Fibroblast of the aortic adventitia (primary cell): ENCODE data around the gene APBB1. TPM values are rescaled to one million over a fixed set of nuclear protein-coding genes. Genes with fewer than 3 reads are reported as not detected.

ENCODE experiments used
- DNase-seq: peaks from one replicate; pipeline ENCODE4 v3.0.0-alpha.2; 2010; ENCODE audit warnings: low read depth
- H3K4me3 ChIP-seq: 2 replicates; pipeline ENCODE4 v1.5.1; 2011; ENCODE audit warnings: low read depth, mild to moderate bottlenecking, control low read depth, low read length, moderate library complexity
- CTCF ChIP-seq: IDR thresholded peaks from 2 replicates; pipeline ENCODE4 v1.5.1; 2011; ENCODE audit warnings: mild to moderate bottlenecking, low read length, control low read depth, inconsistent platforms; ENCODE audit not compliant: insufficient read depth
- total RNA-seq: library from RNA; depleted of rRNA; stranded (reverse); fragments of >200 nt; gene quantifications from 2 replicates; pipeline ENCODE4 v1.2.3, GENCODE V29; 2012; ENCODE audit warnings: low replicate concordance

APBB1 gene
- total RNA-seq, 1 donor: 41.8 TPM

- no peak for TF ChIP-seq CTCF
- DNase-seq: no peak
- no peak overlapping the region for H3K4me3 ChIP-seq
Observed at GRCh38 chr11:6411594-6412031, 7.3 kb downstream of the APBB1 start.

DNA sequence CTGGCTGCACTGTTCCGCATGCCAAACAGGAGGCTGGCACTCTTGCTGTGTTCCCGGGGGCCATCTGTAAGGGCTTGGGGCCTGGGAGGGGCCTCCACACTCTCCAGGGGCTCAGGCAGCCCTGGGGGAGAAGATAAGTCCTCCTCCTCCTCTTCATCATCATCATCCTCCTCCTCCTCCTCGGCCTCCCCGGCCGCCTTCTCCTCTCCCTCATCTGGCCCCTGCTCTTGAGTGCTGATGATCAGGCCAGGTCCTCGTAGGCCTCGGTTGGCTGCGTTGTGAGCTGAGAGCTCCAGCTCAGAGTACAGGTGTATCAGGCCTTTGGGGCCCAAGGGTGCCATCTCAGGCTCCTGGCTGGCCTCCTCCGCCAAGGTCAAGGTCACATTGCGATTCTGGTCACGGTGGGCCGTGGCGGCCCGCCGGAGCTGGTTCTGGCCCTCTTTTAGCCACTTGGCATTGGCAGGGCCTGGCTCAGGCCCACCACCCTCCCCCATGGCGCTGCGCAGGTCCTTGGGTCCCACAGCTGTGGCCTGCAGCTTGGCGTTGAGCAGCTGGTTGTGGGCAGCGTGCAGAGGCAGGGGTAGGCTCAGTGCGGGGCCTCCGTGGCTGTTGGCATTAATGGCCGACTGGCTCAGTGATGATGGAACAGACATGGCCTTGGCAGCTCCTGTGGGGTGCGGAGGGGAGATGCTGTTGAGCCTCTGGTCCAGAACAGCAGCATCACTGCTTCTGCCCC is 8.0 kb downstream of the APBB1 start:
- H3K4me3 ChIP-seq: no peak overlapping the region
- no peak for DNase-seq
- no peak for TF ChIP-seq CTCF

DNA sequence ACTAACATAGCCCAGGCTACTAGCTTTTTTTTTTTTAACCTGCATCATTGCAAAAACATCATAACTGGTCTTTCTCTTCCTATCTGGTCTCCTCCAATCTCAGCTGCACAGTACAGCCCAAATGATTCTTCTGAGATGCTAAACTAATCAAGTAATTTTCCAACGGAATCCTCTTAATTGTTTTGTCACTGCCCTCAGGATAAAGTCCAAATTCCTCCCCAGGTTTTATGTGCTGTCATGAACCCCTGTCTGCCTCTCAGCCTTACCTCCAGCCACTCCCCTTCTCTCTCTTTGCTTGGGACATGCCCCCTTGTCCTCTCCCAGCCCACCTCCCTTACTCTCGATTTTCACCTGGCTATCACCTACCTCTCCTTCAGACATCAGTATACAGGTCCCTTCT is 12.5 kb downstream of the APBB1 start:
- H3K4me3 ChIP-seq: no peak overlapping the region
- TF ChIP-seq CTCF: no peak
- DNase-seq: no peak

- no peak overlapping the region for H3K4me3 ChIP-seq
- TF ChIP-seq CTCF: no peak
- no peak for DNase-seq
Observed at GRCh38 chr11:6405846-6406245, 13.0 kb downstream of the APBB1 start.

DNA sequence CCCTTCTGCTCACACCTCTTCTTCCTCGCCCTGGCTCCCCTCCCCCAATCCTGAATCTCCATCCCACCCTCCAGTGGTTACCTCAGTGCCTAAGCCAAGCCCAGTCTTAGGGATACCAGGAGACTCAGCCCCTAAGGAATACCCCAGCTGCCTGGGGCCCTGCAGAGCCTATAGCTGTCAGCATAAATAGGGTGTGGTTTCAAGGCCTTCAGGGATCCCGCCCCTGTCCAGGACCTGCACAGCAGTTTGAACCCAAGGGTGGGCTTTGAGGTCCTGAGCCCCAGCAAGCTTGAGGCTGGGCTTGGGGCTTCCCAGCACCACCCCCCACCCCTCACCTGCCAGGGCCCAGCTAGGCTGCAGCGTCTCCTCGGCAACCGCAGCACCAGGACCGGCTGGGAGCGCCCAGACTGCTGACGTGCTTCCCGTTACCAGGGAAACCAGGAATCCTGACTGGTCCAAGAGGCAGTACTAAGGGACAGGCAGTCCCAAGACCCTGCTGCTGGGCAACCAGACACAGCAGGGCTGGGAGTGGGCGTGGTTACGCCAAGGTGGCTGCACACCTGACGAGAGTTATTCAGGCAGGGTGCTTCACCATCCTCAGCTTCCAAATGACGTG is 13.7 kb downstream of the APBB1 start:
- H3K4me3 ChIP-seq: no peak overlapping the region
- no peak for DNase-seq
- TF ChIP-seq CTCF: no peak

- DNase-seq: no peak
- H3K4me3 ChIP-seq: no peak overlapping the region
- no peak for TF ChIP-seq CTCF
Observed at GRCh38 chr11:6404342-6405051, 14.4 kb downstream of the APBB1 start.
